Stimulated activated CD4-positive, alpha-beta T cell treated with anti-CD3 and anti-CD28 coated beads, Interleukin-15, amount 100 ng/mL, for 48 hours (primary cell): ENCODE data around the gene POLR1A.

Experiments
- DNase-seq, 2 donors: peaks; one replicate each; pipeline ENCODE4 v3.0.0-alpha.2; 2020; ENCODE audit warnings: low read depth in 2 of 2

Gene POLR1A

GRCh38 chr2:85981579-85982247 is 124.0 kb downstream of the POLR1A start:
- DNase-seq = no peak

- DNase-seq = no peak
Observed at GRCh38 chr2:85978883-85979780, 126.6 kb downstream of the POLR1A start.

GRCh38 chr2:85976106-85976920 is 129.4 kb downstream of the POLR1A start:
- DNase-seq = no peak

GRCh38 chr2:85975581-85975980 is 130.1 kb downstream of the POLR1A start:
- DNase-seq = no peak

GRCh38 chr2:85974390-85974789 is 131.3 kb downstream of the POLR1A start:
- no peak for DNase-seq

GRCh38 chr2:85972355-85972754 is 133.3 kb downstream of the POLR1A start:
- no peak for DNase-seq

GRCh38 chr2:85971366-85971765 is 134.3 kb downstream of the POLR1A start:
- no peak for DNase-seq
